Esophagus squamous epithelium (tissue), 5 donors: Measurements from ENCODE around the gene MAD2L2. TPM values are rescaled to one million over a fixed set of nuclear protein-coding genes. Genes with fewer than 3 reads are reported as not detected.

Experiments used
- DNase-seq: peaks from one replicate; lab custom pipeline; 2025; lab: John Stamatoyannopoulos, UW
- H3K27ac ChIP-seq, 4 donors: fragments of 200-600 bp; sonication (generic); one replicate each; pipeline ENCODE4 v1.5.1; 2016 to 2019; ENCODE audit warnings: mild to moderate bottlenecking in 1 of 4
- H3K27me3 ChIP-seq, 4 donors: fragments of 200-600 bp; sonication (generic); 1 replicate in 3 of 4; 2 replicates in 1 of 4; pipeline versions ENCODE4 v1.5.1 to v1.6.0; 2017 to 2021; ENCODE audit warnings: antibody characterized with exemption in 1 of 4
- H3K36me3 ChIP-seq, 3 donors: fragments of 200-600 bp; sonication (generic); one replicate each; pipeline ENCODE4 v1.5.1; 2016 to 2019
- H3K4me1 ChIP-seq, 3 donors: fragments of 200-600 bp; sonication (generic); one replicate each; pipeline ENCODE4 v1.5.1; 2017 to 2019
- H3K4me3 ChIP-seq, 4 donors: fragments of 200-600 bp; sonication (generic); 1 replicate in 3 of 4; 2 replicates in 1 of 4; pipeline ENCODE4 v1.5.1; 2016 to 2019; ENCODE audit warnings: mild to moderate bottlenecking in 2 of 4, moderate library complexity in 1 of 4
- H3K9me3 ChIP-seq, 3 donors: fragments of 200-600 bp; sonication (generic); one replicate each; pipeline ENCODE4 v1.5.1; 2016 to 2019
- CTCF ChIP-seq, 6 experiments: fragments of 450-650 bp in 4 of 6; fragments of 200-600 bp in 2 of 6; sonication (generic) in 2 of 6; IDR thresholded peaks; one replicate each; pipeline ENCODE4 v1.5.1; 2016 to 2019; ENCODE audit warnings: antibody characterized with exemption in 6 of 6, mild to moderate bottlenecking in 4 of 6, moderate library complexity in 4 of 6
- POLR2A ChIP-seq, 4 donors: fragments of 450-650 bp; IDR thresholded peaks; one replicate each; pipeline ENCODE4 v1.6.1; 2017; ENCODE audit warnings: antibody characterized with exemption in 4 of 4, mild to moderate bottlenecking in 4 of 4, moderate library complexity in 3 of 4
- WGBS, 2 donors: methylation state at CpG; one replicate each; pipeline ENCODE4 v1.1.5; 2018; 5-methylcytosine and 5-hydroxymethylcytosine counted together
- intact Hi-C: fragments of 100-400 bp; cut with DNase I; formaldehyde crosslinking; loops from one replicate; pipeline ENCODE4 v1.15.0; 2022
- total RNA-seq, 4 donors: library from RNA; depleted of rRNA; stranded (reverse); fragments of >200 nt; gene quantifications; one replicate each; pipeline ENCODE4 v1.1.0, GENCODE V29; 2016
- donor health status: DM: yes; HTN: yes; CAD: no.

Gene MAD2L2
- total RNA-seq, 4 donors from 2014 or later, result 12.1 to 22.8 (median 18.9) TPM

GRCh38 chr1:11706292-11706691 lies 25.3 kb upstream of the MAD2L2 start:
- DNase-seq, result no peak
- Histone ChIP-seq H3K27ac (no peak overlapping the region), H3K9me3 (no peaks in the 10 kb centered on the region), H3K27me3 (peaks cover 0 to 64% (median 0%) of the 10 kb centered on the region in 4 donors), H3K4me3 (no peak overlapping the region), H3K4me1 (peaks cover 5 to 14% (median 7%) of the 10 kb centered on the region in 3 donors), H3K36me3 (no peaks in the 10 kb centered on the region)
- WGBS, 2 donors, result 57 to 73% methylated on average over 2 to 8 of the region's 14 CpGs
- TF ChIP-seq CTCF (IDR thresholded peaks at IDR 0.05) (no peak), POLR2A (IDR thresholded peaks at IDR 0.05) (no peak)
- intact Hi-C loops, result no loop called here

GRCh38 chr1:11705596-11705995 lies 24.6 kb upstream of the MAD2L2 start:
- 79 to 80% methylated on average over 8 to 9 of the region's 9 CpGs for WGBS, 2 donors
- intact Hi-C loops, result no loop called here
- H3K27me3 ChIP-seq, result peaks cover 0 to 70% (median 0%) of the 10 kb centered on the region in 4 donors

GRCh38 chr1:11704691-11705475 lies 23.9 kb upstream of the MAD2L2 start:
- H3K9me3 ChIP-seq, result no peaks in the 10 kb centered on the region
- no peak for DNase-seq
- WGBS, 2 donors, result 66 to 80% methylated on average over 9 to 12 of the region's 22 CpGs
- no peak overlapping the region for H3K27ac ChIP-seq
- intact Hi-C loops, result no loop called here
- H3K36me3 ChIP-seq, result no peaks in the 10 kb centered on the region
- peaks cover 0 to 77% (median 0%) of the 10 kb centered on the region in 4 donors for H3K27me3 ChIP-seq
- H3K4me1 ChIP-seq, result peaks cover 6 to 19% (median 10%) of the 10 kb centered on the region in 3 donors
- no peak overlapping the region for H3K4me3 ChIP-seq
- TF ChIP-seq CTCF (IDR thresholded peaks at IDR 0.05) (no peak), POLR2A (IDR thresholded peaks at IDR 0.05) (no peak)

More at GRCh38 chr1:11705596-11705995, 24.6 kb upstream of the MAD2L2 start:
- no peak for DNase-seq
- no peak for TF ChIP-seq POLR2A (IDR thresholded peaks at IDR 0.05)
- no peak for TF ChIP-seq CTCF (IDR thresholded peaks at IDR 0.05)
- Histone ChIP-seq H3K4me3 (no peak overlapping the region), H3K9me3 (no peaks in the 10 kb centered on the region), H3K4me1 (peaks cover 6 to 19% (median 10%) of the 10 kb centered on the region in 3 donors), H3K36me3 (no peaks in the 10 kb centered on the region), H3K27ac (no peak overlapping the region)

GRCh38 chr1:11704194-11704529 lies 23.2 kb upstream of the MAD2L2 start:
- no peak overlapping the region for H3K4me3 ChIP-seq
- WGBS, 2 donors, result 45 to 53% methylated on average over 3 to 7 of the region's 11 CpGs
- H3K9me3 ChIP-seq, result no peaks in the 10 kb centered on the region
- no peak for DNase-seq
- H3K36me3 ChIP-seq, result no peaks in the 10 kb centered on the region
- intact Hi-C loops, result no loop called here
- no peak for TF ChIP-seq CTCF (IDR thresholded peaks at IDR 0.05)
- no peak overlapping the region for H3K27ac ChIP-seq
- peaks cover 0 to 81% (median 0%) of the 10 kb centered on the region in 4 donors for H3K27me3 ChIP-seq
- H3K4me1 ChIP-seq, result peaks cover 6 to 19% (median 10%) of the 10 kb centered on the region in 3 donors

GRCh38 chr1:11703357-11704193 lies 22.6 kb upstream of the MAD2L2 start:
- Histone ChIP-seq H3K27me3 (peaks cover 0 to 79% (median 0%) of the 10 kb centered on the region in 4 donors), H3K4me3 (no peak overlapping the region), H3K36me3 (no peaks in the 10 kb centered on the region), H3K4me1 (peaks cover 6 to 19% (median 10%) of the 10 kb centered on the region in 3 donors), H3K27ac (no peak overlapping the region), H3K9me3 (no peaks in the 10 kb centered on the region)
- no peak for TF ChIP-seq POLR2A (IDR thresholded peaks at IDR 0.05)
- TF ChIP-seq CTCF (IDR thresholded peaks at IDR 0.05), result no peak
- WGBS, 2 donors, result 48 to 65% methylated on average over 7 to 8 of the region's 8 CpGs
- no peak for DNase-seq
- intact Hi-C loops, result no loop called here
